SK-N-SH (cell line): ENCODE data around the gene FTSJ1.

Experiments
- MAX ChIP-seq: IDR thresholded peaks from 2 replicates; pipeline ENCODE4 v1.4.0; 2012; ENCODE audit warnings: low read depth
- NFIC ChIP-seq: IDR thresholded peaks from 2 replicates; pipeline ENCODE4 v1.4.0; 2012; ENCODE audit warnings: borderline replicate concordance
- TF ChIP-seq, protein P1 (sequence below): fragments of 200-600 bp; sonication (generic); IDR thresholded peaks from 2 replicates; pipeline ENCODE4 v1.6.1; 2017; ENCODE audit warnings: antibody characterized with exemption, mild to moderate bottlenecking, moderate library complexity

DNA sequence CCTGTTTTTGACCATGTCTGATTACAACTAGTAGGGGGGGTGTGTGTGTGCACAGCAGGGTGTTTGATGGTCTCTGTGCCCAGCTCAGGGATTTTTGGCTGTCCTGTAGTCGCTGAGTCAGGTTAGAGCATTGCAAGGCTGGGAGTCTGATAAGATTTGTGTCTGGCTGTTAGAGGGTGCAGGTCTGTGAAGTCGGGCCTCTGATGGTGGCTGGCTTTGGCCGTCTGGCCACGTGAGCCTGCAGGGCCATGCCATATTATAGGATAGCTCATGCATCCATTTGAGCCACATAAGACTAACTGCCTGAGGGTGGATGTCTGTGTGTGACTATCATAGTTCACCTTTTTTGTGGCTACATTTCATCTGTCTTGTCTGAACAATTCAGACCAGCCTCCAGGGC, 37.7 kb downstream of the FTSJ1 start:
- TF ChIP-seq, protein P1, sequence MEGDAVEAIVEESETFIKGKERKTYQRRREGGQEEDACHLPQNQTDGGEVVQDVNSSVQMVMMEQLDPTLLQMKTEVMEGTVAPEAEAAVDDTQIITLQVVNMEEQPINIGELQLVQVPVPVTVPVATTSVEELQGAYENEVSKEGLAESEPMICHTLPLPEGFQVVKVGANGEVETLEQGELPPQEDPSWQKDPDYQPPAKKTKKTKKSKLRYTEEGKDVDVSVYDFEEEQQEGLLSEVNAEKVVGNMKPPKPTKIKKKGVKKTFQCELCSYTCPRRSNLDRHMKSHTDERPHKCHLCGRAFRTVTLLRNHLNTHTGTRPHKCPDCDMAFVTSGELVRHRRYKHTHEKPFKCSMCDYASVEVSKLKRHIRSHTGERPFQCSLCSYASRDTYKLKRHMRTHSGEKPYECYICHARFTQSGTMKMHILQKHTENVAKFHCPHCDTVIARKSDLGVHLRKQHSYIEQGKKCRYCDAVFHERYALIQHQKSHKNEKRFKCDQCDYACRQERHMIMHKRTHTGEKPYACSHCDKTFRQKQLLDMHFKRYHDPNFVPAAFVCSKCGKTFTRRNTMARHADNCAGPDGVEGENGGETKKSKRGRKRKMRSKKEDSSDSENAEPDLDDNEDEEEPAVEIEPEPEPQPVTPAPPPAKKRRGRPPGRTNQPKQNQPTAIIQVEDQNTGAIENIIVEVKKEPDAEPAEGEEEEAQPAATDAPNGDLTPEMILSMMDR: no peak
- TF ChIP-seq NFIC (no peak), MAX (no peak)
